A549 (cell line): ENCODE measurements around the gene DAZAP1. TPM values are rescaled to one million over a fixed set of nuclear protein-coding genes. Genes with fewer than 3 reads are reported as not detected.
"Not testable (repeated sequence)": the region's sequence is repeated elsewhere in the genome, so short reads cannot be mapped to it uniquely, and the experiment has no call there.

Experiments
- ATAC-seq, 2 experiments: fragments of 200-7000 bp in 1 of 2; fragments of >200 bp in 1 of 2; cut with Nextera tagmentation in 1 of 2; cut with Tn5 transposase in 1 of 2; 3 replicates each; pipeline versions ENCODE4 v1.8.0 to v1.9.1; 2018 to 2020; ENCODE audit warnings: mild to moderate bottlenecking in 1 of 2, moderate library complexity in 1 of 2
- CTCF ChIA-PET: fragments of 300-600 bp; sonication (Branson Sonifier 250); formaldehyde crosslinking; extraction: SDS; loops from one replicate; lab custom pipeline; 2021; ENCODE audit warnings: antibody characterized with exemption, inconsistent platforms; lab: Yijun Ruan, JAX
- POLR2A ChIA-PET: fragments of 350-600 bp; formaldehyde crosslinking; extraction: SDS; loops from one replicate; lab custom pipeline; 2021; ENCODE audit warnings: antibody characterized with exemption, inconsistent platforms; lab: Yijun Ruan, JAX
- DNase-seq, 2 experiments: peaks; one replicate each; pipeline versions ENCODE4 v3.0.0 to v3.0.0-alpha.2; 2011 to 2016; ENCODE audit warnings: low read depth in 1 of 2, low spot score in 1 of 2
- FAIRE-seq: peaks from 2 replicates; lab custom pipeline; 2011; peaks lifted over from hg19 to GRCh38; lab: Jason Lieb, UNC
- H3K27ac ChIP-seq, 2 experiments: fragments of >200 bp; sonication (Bioruptor Twin); formaldehyde crosslinking; 3 replicates each; pipeline ENCODE4 v1.5.1; 2016 to 2017
- H3K4me1 ChIP-seq: fragments of >200 bp; sonication (Bioruptor Twin); formaldehyde crosslinking; 3 replicates; pipeline ENCODE4 v1.6.1; 2016
- H3K4me2 ChIP-seq: fragments of >200 bp; sonication (Bioruptor Twin); formaldehyde crosslinking; 3 replicates; pipeline ENCODE4 v1.6.1; 2016
- H3K4me3 ChIP-seq: fragments of >200 bp; sonication (Bioruptor Twin); formaldehyde crosslinking; 3 replicates; pipeline ENCODE4 v1.5.1; 2016
- H3K9me3 ChIP-seq: fragments of >200 bp; sonication (Bioruptor Twin); formaldehyde crosslinking; 3 replicates; pipeline ENCODE4 v1.6.1; 2016
- CHD2 ChIP-seq: fragments of 150-350 bp; IDR thresholded peaks from 2 replicates; pipeline ENCODE4 v1.6.1; 2014; ENCODE audit warnings: low read length; ENCODE audit not compliant: partially characterized antibody
- EP300 ChIP-seq, 2 experiments: fragments of >200 bp; sonication (Bioruptor Twin); formaldehyde crosslinking; IDR thresholded peaks; 2 replicates in 1 of 2; 3 replicates in 1 of 2; pipeline ENCODE4 v1.6.1; 2016 to 2017
- JUN ChIP-seq, 2 experiments: fragments of >200 bp; sonication (Bioruptor Twin); formaldehyde crosslinking; IDR thresholded peaks; 2 replicates in 1 of 2; 3 replicates in 1 of 2; pipeline ENCODE4 v1.6.1; 2016 to 2017
- KDM1A ChIP-seq: fragments of 200-600 bp; sonication (generic); IDR thresholded peaks from 2 replicates; pipeline ENCODE4 v1.6.1; 2016; ENCODE audit warnings: low read depth, mild to moderate bottlenecking
- KDM5A ChIP-seq: fragments of 200-600 bp; sonication (generic); IDR thresholded peaks from 2 replicates; pipeline ENCODE4 v1.6.1; 2016; ENCODE audit warnings: antibody characterized with exemption, mild to moderate bottlenecking
- MYC ChIP-seq: IDR thresholded peaks from 2 replicates; pipeline ENCODE4 v1.6.1; 2012; ENCODE audit warnings: mild to moderate bottlenecking, inconsistent platforms, low read length, improper control_type of control experiment, borderline replicate concordance
- NPAS2 ChIP-seq: fragments of 250-450 bp; sonication (Bioruptor Pico); IDR thresholded peaks from 2 replicates; pipeline ENCODE4 v1.8.0; 2022; ENCODE audit warnings: mild to moderate bottlenecking, moderate library complexity, borderline replicate concordance
- POLR2A ChIP-seq: IDR thresholded peaks from 2 replicates; pipeline ENCODE4 v1.6.1; 2012; ENCODE audit warnings: mild to moderate bottlenecking, low read length
- TP53 ChIP-seq: fragments of 250-450 bp; sonication (Bioruptor Pico); IDR thresholded peaks from 2 replicates; pipeline ENCODE4 v1.5.0; 2021; ENCODE audit warnings: mild to moderate bottlenecking, moderate library complexity
- ZNF302 ChIP-seq: fragments of 250-450 bp; sonication (Bioruptor Pico); IDR thresholded peaks from 2 replicates; pipeline ENCODE4 v1.9.0; 2021; ENCODE audit warnings: inconsistent platforms, mild to moderate bottlenecking, moderate library complexity
- WGBS: methylation state at CpG from one replicate; pipeline ENCODE4 v1.1.6; 2017; ENCODE audit errors: missing lambda C conversion rate; 5-methylcytosine and 5-hydroxymethylcytosine counted together
- polyA plus RNA-seq, 4 experiments: library from polyadenylated mRNA; depleted of rRNA in 3 of 4; stranded (reverse); fragments of >200 nt; fragmentation: RNase III in 1 of 4; extraction: RNeasy Plus Mini Kit Qiagen cat#74134 plus additional on column Dnase treatment in 1 of 4; gene quantifications; 2 replicates in 3 of 4; 3 replicates in 1 of 4; pipeline ENCODE4 v1.2.3, GENCODE V29; 2011 to 2017
- TF ChIP-seq, protein P1 (sequence below): fragments of 450-650 bp; IDR thresholded peaks from 2 replicates; pipeline ENCODE4 v1.6.1; 2014; ENCODE audit warnings: antibody characterized with exemption
- TF ChIP-seq, protein P2 (sequence below): fragments of >200 bp; sonication (Bioruptor Twin); formaldehyde crosslinking; IDR thresholded peaks from 3 replicates; pipeline ENCODE4 v1.6.1; 2016
- TF ChIP-seq, protein P3 (sequence below): fragments of >200 bp; sonication (Bioruptor Twin); formaldehyde crosslinking; IDR thresholded peaks from 2 replicates; pipeline ENCODE4 v1.6.1; 2016
- TF ChIP-seq, protein P4 (sequence below): IDR thresholded peaks from 2 replicates; pipeline ENCODE4 v1.6.1; 2012

The DAZAP1 gene
- polyA plus RNA-seq, 2 of the 4 experiments (the other 2 are of a cell fraction): 58.9 to 86.3 TPM

DNA sequence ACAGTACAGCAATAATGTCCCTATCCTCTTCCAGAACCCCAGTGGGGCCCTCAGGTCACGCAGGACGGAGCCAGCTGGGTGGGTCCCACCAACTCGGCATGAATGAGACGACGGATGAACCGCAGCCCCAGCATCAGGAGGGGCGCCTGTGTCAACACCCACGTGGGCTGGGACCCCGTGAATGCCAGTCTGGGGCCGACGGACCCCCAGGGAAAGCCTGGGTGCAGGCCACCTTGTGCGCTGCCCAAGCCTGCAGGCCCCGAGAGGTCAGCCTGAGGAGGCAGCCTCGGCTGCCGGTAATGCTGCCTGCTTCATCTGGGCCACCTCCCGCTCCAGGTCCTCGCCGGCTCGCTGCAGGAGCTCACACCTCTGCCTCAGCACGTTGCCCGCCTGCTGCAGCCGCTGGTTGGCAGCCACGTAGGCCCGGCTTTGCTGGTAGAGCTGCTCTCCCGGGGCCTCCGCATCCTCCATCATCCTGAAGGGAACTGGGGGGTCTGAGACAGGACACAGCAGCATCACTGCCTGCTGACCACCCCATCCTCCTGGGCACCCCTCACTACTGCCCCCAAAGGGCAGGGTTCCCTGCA is 67.5 kb downstream of the DAZAP1 start (continued):
- TF ChIP-seq CHD2: no peak
- TF ChIP-seq, protein P1, sequence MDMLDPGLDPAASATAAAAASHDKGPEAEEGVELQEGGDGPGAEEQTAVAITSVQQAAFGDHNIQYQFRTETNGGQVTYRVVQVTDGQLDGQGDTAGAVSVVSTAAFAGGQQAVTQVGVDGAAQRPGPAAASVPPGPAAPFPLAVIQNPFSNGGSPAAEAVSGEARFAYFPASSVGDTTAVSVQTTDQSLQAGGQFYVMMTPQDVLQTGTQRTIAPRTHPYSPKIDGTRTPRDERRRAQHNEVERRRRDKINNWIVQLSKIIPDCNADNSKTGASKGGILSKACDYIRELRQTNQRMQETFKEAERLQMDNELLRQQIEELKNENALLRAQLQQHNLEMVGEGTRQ: no peak

DNA sequence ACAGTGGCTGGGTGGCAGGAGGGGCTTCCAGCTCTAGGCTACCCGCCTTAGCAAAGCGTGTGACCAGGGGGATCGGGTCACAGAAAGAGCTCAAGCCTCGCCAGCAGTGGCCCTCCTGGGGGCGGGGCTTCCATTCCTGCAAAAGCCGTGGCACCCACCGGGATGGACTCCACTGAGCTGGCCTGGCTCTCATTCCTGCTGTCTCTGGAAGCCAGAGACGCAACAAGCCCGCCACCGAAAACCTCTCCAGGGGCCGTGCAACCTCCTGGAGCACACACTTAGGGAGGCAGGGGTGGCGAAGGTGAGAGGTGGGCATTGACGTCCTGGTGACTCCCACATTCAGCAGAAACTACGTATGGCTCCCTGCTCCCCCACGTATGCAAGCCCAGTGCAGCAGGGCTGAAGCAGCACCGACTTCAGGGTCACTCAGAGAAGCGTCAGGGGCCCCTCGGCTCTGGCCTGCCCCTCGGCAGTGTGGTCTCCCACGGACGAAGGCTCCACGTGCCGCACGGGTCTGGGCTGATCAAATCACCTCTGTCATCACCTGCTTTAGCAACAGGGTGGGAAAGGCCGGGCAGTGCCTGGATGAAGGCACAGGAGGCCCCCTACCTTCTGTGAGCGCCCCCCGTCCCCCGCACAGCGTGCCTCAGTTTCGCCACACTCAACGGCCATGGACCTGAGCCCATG is 68.5 kb downstream of the DAZAP1 start:
- no peak for FAIRE-seq
- POLR2A ChIA-PET: interaction anchor here (0.6 kb wide), 1 partner anchor 15 kb away, joined by 3 read pairs; the partner anchor contains the start of genes PCSK4 and REEP6

DNA sequence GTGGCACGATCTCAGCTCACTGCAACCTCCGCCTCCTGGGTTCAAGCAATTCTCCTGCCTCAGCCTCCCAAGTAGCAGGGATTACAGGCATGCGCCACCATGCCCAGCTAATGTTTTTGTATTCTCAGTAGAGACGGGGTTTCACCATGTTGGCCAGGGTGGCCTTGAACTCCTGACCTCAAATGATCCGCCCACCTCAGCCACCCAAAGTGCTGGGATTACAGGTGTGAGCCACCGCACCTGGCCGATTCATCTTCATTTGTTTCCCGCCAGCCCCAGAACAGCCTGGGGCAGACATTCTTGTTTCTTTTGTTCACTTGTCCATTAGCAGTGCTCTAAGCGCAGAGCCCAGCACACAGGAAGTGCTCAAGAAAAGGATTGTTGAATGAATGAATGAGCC is 69.7 kb downstream of the DAZAP1 start:
- not testable (repeated sequence) for H3K4me2 ChIP-seq
- CTCF ChIA-PET: interaction anchor here (1.6 to 2.2 kb wide), 2 partner anchors 28 to 31 kb away, joined by 4 to 6 read pairs; no protein-coding TSS in a partner anchor
- WGBS: 94% methylated on average over 8 of the region's 9 CpGs

More for the DNA sequence above, 68.5 kb downstream of the DAZAP1 start:
- Histone ChIP-seq H3K4me2 (no peak overlapping the region), H3K4me3 (no peak overlapping the region), H3K27ac (no peak overlapping the region), H3K9me3 (no peaks in the 10 kb centered on the region), H3K4me1 (peaks cover 11% of the 10 kb centered on the region; the same call in 2 of the 3 replicates)
- TF ChIP-seq JUN (IDR thresholded peaks at IDR 0.05) (no peak), KDM1A (no peak), KDM5A (no peak), NPAS2 (CRISPR knock-in tag) (no peak), EP300 (IDR thresholded peaks at IDR 0.05) (no peak), MYC (no peak), POLR2A (no peak), TP53 (CRISPR knock-in tag) (no peak), ZNF302 (CRISPR knock-in tag) (no peak)
- TF ChIP-seq, protein P2, sequence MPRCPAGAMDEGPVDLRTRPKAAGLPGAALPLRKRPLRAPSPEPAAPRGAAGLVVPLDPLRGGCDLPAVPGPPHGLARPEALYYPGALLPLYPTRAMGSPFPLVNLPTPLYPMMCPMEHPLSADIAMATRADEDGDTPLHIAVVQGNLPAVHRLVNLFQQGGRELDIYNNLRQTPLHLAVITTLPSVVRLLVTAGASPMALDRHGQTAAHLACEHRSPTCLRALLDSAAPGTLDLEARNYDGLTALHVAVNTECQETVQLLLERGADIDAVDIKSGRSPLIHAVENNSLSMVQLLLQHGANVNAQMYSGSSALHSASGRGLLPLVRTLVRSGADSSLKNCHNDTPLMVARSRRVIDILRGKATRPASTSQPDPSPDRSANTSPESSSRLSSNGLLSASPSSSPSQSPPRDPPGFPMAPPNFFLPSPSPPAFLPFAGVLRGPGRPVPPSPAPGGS: no peak
- TF ChIP-seq, protein P3, sequence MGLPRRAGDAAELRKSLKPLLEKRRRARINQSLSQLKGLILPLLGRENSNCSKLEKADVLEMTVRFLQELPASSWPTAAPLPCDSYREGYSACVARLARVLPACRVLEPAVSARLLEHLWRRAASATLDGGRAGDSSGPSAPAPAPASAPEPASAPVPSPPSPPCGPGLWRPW: no peak
- TF ChIP-seq, protein P1: no peak
- TF ChIP-seq, protein P4, sequence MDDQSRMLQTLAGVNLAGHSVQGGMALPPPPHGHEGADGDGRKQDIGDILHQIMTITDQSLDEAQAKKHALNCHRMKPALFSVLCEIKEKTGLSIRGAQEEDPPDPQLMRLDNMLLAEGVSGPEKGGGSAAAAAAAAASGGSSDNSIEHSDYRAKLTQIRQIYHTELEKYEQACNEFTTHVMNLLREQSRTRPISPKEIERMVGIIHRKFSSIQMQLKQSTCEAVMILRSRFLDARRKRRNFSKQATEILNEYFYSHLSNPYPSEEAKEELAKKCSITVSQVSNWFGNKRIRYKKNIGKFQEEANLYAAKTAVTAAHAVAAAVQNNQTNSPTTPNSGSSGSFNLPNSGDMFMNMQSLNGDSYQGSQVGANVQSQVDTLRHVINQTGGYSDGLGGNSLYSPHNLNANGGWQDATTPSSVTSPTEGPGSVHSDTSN: no peak
- WGBS: 94% methylated on average over 11 of the region's 31 CpGs
- CTCF ChIA-PET: no interaction called here
- no peak for DNase-seq
- ATAC-seq: no peak

More for the DNA sequence above, 69.7 kb downstream of the DAZAP1 start:
- H3K4me3 ChIP-seq, H3K9me3 ChIP-seq, H3K27ac ChIP-seq, DNase-seq, FAIRE-seq, POLR2A ChIA-PET, ATAC-seq: not testable (repeated sequence)
- H3K4me1 ChIP-seq: peaks cover 11% of the 10 kb centered on the region; the same call in 2 of the 3 replicates
